Amygdala (tissue), 56 donors: ENCODE measurements around the gene UVRAG.
A peak's percentile ranks its signal among the peaks of the same experiment; 100 is the strongest.
"Not testable (repeated sequence)": the region's sequence is repeated elsewhere in the genome, so short reads cannot be mapped to it uniquely, and the experiment has no call there.

ENCODE experiments used
- DNase-seq, 56 donors: peaks; one replicate each; lab custom pipeline; 2025; lab: John Stamatoyannopoulos, UW

Gene UVRAG

DNA sequence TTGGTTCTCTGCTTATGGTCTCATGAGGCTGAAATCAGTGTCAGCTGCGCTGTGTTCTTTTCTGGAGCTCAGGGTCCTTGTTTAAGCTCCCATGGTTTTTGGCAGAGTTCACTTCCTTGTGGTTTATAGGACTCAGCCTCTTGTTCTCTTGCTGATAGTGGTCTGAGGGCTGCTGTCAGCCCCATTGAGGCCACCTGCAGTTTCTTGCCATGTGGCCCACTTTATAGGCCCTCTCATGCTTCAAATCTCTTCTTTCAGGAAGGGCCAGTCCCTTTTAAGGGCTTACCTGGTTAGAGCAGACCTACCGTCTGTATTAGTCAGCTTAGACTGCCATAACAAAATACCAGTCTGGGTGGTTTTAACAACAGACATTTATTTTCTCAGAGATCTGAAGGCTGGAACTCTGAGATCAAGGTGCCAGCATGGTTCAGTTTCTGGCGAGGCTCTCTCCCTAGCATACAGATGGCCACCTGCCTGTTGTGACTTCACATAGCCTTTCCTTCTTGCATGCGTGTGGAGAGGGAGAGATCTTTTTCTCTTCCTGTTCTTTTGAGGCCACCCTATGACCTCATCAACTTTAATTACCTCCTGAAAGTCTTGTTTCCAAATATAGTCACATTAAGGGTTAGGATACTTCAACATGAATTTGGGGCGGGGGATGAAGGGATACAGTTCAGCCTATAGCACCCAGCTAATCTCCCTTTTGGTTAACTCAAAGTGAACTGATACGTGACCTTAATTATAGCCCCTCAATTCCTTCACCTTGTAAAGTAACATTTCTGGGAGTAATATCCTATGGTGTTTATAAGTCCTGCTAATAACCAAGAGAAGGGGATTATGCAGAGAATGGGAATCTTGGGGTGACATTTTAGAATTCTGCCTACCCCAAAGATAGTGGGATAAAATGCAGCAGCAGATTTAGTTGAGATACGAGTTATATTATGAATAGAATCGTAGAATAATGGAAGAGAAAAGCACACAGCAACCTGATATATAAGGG is 131.8 kb downstream of the UVRAG start:
- DNase-seq, result peak in 3 of 56 donors; percentile 4 to 41 (median 14)

DNA sequence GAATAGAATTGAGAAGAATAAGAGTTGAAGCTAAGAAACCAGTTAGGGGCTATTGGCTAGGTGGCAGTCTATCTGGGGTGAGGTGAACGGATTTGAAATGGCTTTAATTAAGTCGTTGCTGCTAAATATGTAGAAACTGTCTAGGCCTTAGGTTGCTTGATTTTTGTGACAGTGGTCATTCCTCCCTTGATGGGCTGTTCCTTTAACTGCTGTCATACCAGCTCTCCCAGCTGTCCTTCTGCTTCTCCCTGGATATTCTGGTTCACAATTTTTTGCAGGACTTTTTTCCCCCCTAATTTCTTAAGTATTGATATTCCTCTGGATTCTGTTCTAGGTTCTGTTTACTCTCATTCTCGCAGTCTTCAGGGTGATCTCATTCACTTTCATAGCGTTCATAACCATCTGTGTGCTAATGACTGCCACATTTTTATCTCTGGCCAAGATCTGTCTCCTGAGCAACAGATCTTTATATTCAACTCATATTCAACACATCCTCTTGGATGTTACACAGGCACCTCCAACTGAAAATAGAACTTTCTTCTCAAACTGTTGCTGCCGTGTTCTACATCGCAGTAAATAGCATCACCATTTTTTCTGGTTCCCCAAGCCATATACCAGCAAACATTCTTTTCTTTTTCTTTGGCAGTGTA is 134.1 kb downstream of the UVRAG start:
- no peak for DNase-seq

DNA sequence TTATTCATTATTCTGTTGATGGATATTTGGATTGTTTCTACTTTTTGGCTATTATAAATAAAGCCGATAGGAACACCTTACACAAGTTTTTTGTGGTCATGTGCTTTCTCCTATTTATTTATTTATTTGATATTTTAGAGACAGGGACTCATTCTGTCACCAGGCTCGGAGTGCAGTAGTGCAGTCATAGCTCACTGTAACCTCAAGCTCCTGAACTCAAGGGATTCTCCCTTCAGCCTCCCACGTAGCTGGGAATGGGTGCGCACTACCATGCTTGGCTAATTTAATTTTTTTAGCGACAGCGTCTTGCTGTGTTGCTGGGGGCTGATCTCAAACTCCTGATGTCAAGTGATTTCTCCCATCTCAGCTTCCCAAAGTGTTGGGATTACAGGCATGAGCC is 135.1 kb downstream of the UVRAG start:
- no peak for DNase-seq

DNA sequence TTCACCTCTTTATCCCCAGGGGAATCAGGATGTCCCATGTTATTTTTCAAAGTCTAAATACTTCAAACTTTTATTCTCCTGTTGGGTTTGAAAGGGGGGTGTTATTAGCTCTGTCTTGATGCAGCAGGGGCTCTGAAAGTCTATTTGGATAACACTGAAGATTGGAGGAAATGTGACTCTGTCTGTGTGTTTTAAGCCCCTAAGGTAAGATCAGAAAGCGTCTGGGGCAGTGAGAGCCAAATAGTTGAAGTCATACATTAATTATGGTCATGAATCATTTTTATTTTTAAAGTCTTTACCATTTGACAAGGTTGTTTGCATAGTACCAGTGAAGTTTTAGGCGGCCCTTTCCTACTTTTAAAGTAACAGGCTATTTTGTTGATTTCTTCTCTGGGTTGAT is 139.0 kb downstream of the UVRAG start:
- no peak for DNase-seq

DNA sequence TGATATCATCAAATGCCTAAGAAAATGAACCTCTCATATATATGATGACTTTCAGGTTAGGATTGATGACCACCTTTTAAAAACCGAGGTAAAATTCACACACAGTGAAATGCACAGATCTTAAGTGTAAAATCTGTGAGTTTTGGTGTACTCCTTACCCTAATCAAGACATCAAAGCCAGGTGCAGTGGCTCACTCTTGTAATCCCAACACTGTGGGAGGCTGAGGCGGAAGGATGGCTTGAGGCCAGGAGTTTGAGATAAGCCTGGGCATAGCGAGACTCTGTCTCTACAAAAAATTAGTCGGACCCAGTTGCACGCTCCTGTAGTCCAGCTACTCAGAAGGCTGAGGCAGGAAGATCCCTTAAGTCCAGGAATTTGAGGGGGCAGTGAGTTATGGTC is 140.4 kb downstream of the UVRAG start:
- DNase-seq, result no peak

DNA sequence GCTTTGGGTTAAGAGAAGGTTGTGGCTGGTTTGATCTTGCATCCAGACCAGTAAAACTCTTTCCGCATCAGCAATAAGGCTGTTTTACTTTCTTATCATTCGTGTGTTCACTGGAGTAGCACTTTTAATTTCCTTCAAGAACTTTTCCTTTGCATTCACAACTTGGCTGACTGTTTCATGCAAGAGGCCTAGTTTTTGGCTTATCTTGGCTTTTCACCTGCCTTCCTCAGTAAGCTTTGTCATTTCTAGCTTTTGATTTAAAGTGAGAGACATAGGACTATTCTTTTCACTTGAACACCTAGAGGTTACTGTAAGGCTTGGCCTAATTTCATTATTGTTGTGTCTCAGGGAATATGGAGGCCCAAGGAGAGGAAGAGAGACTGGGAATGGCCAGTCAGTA is 144.5 kb downstream of the UVRAG start:
- no peak for DNase-seq

DNA sequence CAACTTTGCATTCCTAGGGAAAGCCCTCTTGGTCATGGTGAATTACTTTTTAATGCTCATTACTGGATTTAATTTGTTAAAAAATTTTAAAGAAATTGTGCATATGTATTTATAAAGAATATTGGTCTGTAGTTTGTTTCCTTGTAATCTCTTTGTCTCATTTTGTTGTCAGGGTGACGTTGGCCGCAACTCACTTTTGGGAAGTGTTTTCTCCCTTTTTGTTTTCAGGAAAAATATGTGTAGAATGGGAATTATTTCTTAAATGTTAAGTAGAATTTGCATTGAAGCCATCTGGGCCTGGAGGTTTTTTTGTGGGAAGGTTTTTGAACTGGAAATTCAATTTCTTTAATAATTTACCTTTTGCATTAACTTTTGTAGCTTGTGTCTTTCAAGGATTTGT is 149.1 kb downstream of the UVRAG start:
- no peak for DNase-seq

DNA sequence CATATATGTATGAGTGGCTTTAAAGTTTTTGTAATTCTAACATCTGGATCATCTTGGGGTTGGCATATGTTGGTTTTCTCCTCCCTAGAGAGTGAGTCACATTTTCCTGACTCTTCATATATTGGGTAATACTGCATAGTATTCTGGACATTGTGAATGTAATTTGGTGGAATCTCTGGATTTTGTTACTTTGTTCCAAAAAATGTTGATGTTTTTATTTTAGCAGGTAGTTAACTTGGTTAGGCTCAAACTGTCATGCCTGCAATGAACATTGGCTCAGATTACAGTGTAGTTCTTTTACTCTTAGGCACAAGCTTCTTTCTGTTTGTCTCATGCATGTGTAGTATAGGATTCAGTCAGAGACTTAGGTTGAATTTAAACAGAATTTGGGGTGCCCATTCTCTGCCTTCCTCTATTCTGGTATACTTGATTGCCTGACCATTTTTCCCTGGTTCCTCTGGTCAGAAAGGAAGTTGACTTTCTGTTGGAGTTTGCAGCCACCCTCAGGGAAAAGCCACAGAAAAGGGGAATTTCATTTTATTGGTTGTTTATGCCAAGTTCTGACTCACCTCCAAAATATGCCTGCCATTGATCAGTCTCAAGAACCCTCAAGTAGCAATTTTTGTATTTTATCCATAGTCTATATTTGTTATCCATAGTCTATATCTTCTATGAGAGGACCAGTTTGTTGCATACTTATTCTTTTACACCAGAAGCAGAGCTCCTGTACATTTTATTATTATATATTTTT is 151.7 kb downstream of the UVRAG start:
- no peak for DNase-seq

DNA sequence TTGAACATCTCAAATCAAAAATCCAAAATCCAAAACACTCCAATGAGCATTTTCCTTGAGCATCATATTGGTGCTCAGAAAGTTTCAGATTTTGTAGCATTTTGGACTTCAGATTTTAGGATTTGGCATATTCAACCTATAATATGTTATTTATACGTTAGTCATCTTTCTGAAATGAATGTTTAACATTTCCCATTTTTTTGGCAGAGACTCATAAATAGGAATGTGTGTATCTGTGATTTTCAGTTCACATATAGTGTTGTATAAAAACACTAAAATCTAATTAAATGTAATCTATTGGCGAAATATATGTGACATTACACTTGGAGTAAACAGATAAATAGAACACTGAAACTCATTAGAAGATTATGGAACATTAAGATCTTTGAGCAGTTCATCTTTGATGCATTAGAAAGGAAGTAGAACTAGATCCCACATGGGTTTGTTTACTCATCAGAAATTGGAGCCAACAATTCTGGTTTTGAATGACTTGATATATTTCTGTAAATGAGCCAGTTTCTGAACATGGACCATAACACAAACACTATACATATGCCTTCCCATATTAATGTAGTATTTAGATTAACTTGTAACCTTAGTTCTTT is 153.1 kb downstream of the UVRAG start:
- DNase-seq, result no peak

DNA sequence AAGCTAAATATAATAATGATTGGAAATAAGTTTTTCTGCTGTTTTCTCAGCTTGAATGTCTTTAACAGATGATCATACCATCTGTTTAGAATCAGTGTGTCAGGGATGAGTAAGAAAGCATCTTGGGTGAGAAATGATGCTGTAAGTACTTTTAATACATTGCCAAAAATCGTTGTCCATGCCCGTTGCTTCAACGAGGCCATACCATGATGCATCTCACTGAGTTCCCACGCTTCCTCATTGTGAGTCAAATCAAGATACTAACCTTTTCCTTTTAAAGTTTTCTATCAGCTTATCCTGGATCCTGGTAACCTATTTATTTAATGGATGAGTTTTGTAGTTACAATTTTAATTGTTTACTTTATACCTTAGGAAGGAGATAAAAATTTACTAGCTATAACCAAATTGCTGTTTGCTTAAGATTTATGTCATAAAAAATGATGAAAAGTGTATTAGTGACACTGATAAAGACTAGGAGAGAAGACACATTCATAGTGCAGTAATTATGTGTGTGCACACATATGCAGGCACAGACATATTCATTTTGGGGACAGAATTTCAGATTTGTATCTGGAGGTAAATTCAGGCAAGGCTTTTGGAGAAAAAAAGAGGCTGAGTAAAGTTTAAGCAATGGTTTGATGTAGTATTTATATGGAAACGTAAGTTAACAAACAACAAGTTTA is 154.8 kb downstream of the UVRAG start:
- DNase-seq, result peak in 1 of 56 donors; percentile 12

DNA sequence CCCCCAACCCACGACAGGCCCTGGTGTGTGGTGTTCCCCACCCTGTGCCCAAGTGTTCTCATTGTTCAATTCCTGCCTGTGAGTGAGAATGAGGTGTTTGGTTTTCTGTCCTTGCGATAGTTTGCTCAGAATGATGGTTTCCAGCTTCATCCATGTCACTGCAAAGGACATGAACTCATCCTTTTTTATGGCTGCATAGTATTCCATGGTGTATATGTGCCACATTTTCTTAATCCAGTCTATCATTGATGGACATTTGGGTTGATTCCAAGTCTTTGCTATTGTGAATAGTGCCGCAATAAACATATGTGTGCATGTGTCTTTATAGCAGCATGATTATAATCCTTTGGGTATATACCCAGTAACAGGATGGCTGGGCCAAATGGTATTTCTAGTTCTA is 158.7 kb downstream of the UVRAG start:
- not testable (repeated sequence) for DNase-seq

DNA sequence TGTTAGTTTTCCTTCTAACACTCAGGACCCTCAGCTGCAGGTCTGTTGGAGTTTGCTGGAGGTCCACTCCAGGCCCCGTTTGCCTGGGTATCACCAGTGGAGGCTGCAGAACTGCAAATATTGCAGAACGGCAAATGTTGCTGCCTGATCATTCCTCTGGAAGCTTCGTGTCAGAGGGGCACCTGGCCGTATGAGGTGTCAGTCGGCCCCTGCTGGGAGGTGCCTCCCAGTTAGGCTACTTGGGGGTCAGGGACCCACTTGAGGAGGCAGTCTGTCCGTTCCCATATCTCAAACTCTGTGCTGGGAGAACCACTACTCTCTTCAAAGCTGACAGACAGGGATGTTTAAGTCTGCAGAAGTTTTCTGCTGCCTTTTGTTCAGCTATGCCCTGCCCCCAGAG is 164.1 kb downstream of the UVRAG start:
- not testable (repeated sequence) for DNase-seq

DNA sequence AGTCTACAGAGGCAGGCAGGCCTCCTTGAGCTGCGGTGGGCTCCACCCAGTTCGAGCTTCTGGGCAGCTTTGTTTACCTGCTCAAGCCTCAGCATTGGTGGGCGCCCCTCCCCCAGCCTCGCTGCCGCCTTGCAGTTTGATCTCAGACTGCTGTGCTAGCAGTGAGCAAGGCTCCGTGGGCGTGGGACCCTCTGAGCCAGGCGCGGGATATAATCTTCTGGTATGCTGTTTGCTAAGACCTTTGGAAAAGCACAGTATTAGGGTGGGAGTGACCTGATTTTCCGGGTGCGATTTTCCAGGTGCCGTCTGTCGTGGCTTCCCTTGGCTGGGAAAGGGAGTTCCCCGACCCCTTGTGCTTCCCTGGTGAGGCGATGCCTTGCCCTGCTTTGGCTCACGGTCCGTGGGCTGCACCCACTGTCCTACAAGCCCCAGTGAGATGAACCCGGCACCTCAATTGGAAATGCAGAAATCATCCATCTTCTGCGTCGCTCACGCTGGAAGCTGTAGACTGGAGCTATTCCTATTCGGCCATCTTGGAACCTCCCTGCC is 164.5 kb downstream of the UVRAG start:
- DNase-seq, result not testable (repeated sequence)

DNA sequence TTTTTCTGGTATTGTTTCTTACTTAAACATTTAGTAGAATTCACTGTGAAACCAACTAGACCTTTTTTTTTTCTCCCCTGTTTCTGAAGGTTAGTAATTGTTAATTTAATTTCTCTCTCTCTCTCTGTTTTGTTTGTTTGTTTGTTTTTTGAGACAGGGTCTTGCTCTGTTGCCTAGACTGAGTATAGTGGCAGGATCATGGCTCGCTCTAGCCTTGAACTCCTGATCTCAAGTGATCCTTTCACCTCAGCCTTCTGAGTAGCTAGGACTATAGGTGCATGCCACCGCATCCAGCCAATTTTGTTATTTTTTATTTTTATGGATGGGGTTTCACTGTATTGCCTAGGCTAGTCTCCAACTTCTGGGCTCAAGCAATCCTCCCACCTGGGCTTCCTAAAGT is 165.0 kb downstream of the UVRAG start:
- no peak for DNase-seq

DNA sequence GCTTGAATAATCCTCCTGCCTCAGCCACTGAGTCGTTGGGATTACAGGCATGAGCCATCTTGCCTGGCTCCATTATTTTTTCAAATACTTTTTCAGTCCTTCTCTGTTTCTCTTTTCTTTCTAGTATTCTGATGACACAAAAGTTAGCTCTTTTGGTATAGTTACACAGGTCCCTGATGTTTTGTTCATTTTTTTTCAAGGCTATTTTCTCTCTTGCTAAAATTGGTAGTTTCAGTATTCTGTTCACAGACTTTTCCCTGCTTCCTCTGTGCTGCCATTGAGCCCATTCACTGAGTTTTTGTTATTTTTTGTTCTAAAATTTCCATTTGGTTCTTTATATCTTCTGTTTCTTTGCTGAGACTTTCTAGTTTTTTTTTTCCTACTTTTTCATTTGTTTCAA is 166.5 kb downstream of the UVRAG start:
- DNase-seq, result no peak

DNA sequence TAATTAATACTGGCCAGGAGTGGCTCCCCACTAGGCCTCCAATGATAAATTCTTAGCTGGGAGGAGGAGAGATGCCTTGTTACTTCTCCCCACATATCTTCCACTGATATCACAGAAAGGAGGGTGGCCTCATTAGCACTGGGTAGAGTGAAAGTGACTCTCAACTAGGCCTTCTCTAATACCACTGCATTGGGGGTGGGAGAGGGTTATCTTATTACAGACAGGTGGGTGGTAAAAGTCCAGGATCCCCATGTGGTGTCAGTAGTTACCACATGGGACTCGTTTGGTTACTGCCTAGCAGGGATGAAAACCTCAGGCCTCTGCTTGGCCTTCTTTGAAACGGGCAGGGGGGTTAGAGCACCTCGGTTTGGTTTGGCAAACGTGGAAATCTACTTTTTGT is 167.3 kb downstream of the UVRAG start:
- DNase-seq, result no peak

DNA sequence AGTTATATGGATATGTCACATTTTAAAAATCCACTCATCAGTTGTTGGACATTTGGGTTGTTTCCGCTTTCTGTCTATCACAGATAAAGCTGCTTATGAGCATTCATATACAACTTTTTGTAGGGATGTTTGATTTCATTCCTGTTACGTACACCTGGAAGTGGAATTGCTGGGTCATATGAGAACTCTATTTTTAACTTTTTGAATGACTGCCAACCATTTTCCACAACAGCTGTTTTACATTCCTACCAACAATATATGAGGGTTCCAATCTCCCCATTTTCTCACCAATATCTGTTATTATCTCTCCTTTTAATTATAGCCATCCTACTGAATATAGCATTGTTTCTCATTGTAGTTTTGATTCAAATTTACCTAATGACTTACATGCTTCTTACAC is 172.0 kb downstream of the UVRAG start:
- DNase-seq, result no peak

DNA sequence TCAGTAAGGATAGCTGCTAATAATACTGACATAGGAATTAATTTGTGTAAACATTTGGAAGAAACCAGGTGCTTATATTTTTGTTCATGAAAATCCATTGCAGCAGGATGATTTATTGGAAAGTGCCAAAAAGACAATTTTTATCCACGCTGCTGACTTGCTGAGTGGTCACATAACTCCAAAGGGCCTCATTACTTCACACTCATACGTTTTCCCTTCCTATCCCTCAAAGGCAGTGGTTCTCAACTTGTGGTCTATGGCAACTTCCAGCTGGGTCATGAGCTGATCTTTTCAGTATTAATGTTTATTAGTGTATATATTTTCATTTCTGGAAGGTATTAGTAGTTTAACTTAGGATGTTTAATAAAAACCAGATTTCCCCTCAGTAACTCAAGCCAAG is 178.1 kb downstream of the UVRAG start:
- no peak for DNase-seq

DNA sequence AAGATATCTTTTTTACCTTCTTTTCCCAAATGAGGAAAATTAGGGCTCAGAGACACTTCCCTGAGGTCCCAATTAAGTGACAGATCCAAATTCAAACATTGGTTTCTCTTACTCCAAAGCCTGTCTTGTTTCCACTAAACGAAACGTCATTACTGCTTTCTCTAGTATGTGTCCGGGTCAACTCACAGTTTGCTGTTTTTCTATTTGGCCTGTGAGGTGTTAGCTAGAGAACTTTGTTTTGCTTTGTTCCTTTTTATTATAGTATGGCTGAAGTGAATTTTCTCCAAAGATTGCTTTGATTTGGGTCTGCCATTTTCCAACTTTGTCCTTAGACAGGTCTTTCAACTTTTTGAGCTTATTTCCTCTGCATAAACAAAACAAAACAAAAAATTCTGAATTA is 179.6 kb downstream of the UVRAG start:
- no peak for DNase-seq
